ENCODE data around the gene PROK1. TPM values are rescaled to one million over a fixed set of nuclear protein-coding genes. Genes with fewer than 3 reads are reported as not detected.
A peak's percentile ranks its signal among the peaks of the same experiment; 100 is the strongest.

The PROK1 gene
- total and polyA plus RNA-seq, 5 experiments from 2014 or later: not detected

- H3K27me3 Mint-ChIP-seq: peaks cover 0 to 3% (median 0%) of the 10 kb centered on the region in 5 donors
- no peaks in the 10 kb centered on the region for H3K9me3 Mint-ChIP-seq
- POLR2A ChIA-PET: interaction anchor here (1.1 to 1.5 kb wide), 8 partner anchors 122 to 431 kb away, joined by 3 to 9 read pairs (median 5); partner anchors contain the start of gene RBM15
- ATAC-seq (peak; percentile 94 to 98), DNase-seq (peak; percentile 62 to 90 (median 84))
- no peaks in the 10 kb centered on the region for H3K36me3 Mint-ChIP-seq
- no peaks in the 10 kb centered on the region for H3K4me1 Mint-ChIP-seq
- no peak overlapping the region for H3K27ac Mint-ChIP-seq
- H3K4me3 Mint-ChIP-seq: no peak overlapping the region
Observed at GRCh38 chr1:110460253-110461220, 9.6 kb downstream of the PROK1 start.

GRCh38 chr1:110462093-110462492 lies 11.1 kb downstream of the PROK1 start:
- DNase-seq (no peak), ATAC-seq (no peak)
- H3K36me3 Mint-ChIP-seq: no peaks in the 10 kb centered on the region
- H3K4me3 Mint-ChIP-seq: no peak overlapping the region
- no peaks in the 10 kb centered on the region for H3K9me3 Mint-ChIP-seq
- POLR2A ChIA-PET: no interaction called here
- peaks cover 0 to 3% (median 0%) of the 10 kb centered on the region in 5 donors for H3K27me3 Mint-ChIP-seq
- no peaks in the 10 kb centered on the region for H3K4me1 Mint-ChIP-seq
- H3K27ac Mint-ChIP-seq: no peak overlapping the region

DNA sequence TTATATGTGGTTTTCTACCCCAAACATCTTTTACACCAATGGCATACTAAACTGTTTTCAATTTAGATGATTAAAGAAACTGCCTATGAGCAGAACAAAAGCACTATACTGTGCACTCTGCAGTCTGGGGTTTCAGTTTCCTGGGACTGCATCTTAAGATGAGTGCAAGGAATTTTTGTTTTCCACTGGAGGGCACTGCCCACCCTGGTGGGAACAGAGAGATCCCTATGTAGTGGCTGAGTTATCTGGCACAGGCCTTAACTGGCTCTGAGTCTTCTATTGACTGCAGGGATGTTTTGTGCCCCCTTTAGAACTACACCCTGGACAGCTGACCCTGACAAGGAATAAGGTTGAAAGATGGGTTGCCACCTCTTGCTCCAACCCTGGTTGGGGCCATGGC lies 12.0 kb downstream of the PROK1 start:
- ATAC-seq (no peak), DNase-seq (no peak)
- H3K9me3 Mint-ChIP-seq: no peaks in the 10 kb centered on the region
- no peaks in the 10 kb centered on the region for H3K36me3 Mint-ChIP-seq
- H3K4me1 Mint-ChIP-seq: no peaks in the 10 kb centered on the region
- no peak overlapping the region for H3K4me3 Mint-ChIP-seq
- H3K27ac Mint-ChIP-seq: no peak overlapping the region
- POLR2A ChIA-PET: no interaction called here
- peaks cover 0 to 3% (median 0%) of the 10 kb centered on the region in 5 donors for H3K27me3 Mint-ChIP-seq

GRCh38 chr1:110463725-110464124 lies 12.8 kb downstream of the PROK1 start:
- H3K27ac Mint-ChIP-seq: no peak overlapping the region
- no peaks in the 10 kb centered on the region for H3K9me3 Mint-ChIP-seq
- POLR2A ChIA-PET: no interaction called here
- no peaks in the 10 kb centered on the region for H3K4me1 Mint-ChIP-seq
- DNase-seq: no peak
- H3K4me3 Mint-ChIP-seq: no peak overlapping the region
- peaks cover 0 to 3% (median 0%) of the 10 kb centered on the region in 5 donors for H3K27me3 Mint-ChIP-seq
- no peaks in the 10 kb centered on the region for H3K36me3 Mint-ChIP-seq
- ATAC-seq: no peak

DNA sequence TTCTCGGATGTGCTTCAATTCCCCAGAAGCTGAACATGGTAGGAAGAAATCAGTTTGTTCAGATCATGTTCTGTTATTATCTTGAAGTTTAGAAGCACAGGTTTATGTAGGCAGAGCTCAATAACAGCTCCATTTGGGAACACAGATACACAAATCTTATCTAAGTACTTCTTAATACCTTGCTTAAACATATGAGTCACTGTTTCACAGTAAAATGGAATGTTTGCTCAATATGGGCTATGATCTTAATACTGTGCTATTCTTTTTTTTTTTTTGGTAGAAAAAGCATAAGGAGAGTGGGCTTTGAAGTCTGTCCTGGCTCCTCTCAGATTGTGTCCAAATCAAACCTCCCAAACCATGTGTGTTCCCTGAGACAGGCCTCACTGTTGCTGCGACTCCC lies 13.4 kb downstream of the PROK1 start:
- peak overlapping the region in 1 of 10 donors; percentile 54 for H3K27ac Mint-ChIP-seq
- H3K4me3 Mint-ChIP-seq: no peak overlapping the region
- DNase-seq (no peak), ATAC-seq (no peak)
- H3K9me3 Mint-ChIP-seq: no peaks in the 10 kb centered on the region
- POLR2A ChIA-PET: no interaction called here
- peaks cover 0 to 3% (median 0%) of the 10 kb centered on the region in 5 donors for H3K27me3 Mint-ChIP-seq
- H3K4me1 Mint-ChIP-seq: no peaks in the 10 kb centered on the region
- no peaks in the 10 kb centered on the region for H3K36me3 Mint-ChIP-seq

DNA sequence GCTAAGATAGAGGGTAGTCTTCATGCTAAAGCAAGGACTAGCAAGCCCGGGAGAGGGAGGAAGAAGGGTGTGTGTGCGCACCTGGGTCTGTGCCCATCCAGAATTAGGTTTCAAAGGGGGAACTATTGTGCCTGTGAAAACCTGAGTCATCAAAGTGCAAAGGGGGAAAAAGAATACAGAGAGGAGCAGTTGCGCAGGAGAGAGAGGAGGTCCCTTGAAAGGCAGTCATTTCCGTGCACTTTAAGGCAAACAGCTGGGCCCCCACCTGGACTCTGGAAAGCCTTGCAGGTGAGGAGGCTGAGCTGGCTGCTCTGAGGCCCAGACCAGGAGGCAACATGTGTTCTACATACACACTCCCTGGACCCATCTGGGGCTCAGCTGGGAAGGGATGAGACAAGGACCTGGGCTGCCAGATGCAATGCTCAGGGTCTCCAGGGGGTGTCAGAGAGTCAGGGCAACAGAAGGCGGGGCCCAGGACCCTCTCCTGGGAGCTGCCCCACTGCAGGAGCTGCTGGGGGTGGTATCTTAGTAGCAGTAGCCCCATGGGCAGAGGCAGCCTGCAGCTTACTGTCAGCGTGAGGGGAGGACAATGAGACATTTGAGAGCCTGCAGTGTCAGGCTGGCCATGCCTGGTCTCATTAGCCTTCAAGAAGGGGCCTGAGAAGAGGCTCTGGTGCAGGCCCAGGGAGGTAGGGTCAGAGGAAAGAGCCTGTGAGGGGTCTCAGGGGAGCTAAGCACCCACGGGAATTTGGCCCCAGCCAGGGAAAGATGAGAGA lies 14.3 kb downstream of the PROK1 start:
- DNase-seq (no peak), ATAC-seq (no peak)
- peak overlapping the region in 1 of 10 donors; percentile 47 for H3K27ac Mint-ChIP-seq
- H3K27me3 Mint-ChIP-seq: peaks cover 0 to 3% (median 2%) of the 10 kb centered on the region in 5 donors
- no peaks in the 10 kb centered on the region for H3K36me3 Mint-ChIP-seq
- POLR2A ChIA-PET: no interaction called here
- H3K9me3 Mint-ChIP-seq: no peaks in the 10 kb centered on the region
- no peaks in the 10 kb centered on the region for H3K4me1 Mint-ChIP-seq
- no peak overlapping the region for H3K4me3 Mint-ChIP-seq

DNA sequence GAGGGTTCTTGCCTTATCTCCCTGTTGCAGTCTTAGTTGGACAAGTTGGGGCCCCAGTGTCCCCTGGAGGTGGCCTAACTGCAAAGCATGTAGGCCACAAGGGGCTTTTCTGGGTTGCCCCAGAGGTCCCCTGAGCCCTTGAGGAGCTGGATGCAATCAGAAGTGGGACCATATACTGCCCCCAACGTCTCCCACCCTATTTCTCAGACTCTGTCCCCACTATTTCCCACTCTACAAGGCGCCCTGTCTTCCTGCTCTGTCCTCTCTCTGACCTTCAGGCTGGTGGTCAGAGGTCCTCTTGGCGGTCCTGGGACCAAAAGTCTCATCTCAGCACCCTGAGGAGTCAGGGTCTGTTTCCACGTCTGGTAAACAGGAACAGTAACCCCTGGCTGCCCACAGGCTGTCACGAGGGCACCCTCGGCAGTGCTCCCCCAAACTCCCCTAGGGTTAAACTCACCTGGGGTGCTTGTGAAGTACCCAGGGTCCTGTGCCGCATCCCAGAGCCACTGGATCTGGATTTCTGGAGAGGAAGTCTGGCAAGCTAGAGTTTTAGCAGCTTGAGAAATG lies 14.9 kb downstream of the PROK1 start:
- no peaks in the 10 kb centered on the region for H3K4me1 Mint-ChIP-seq
- no peaks in the 10 kb centered on the region for H3K9me3 Mint-ChIP-seq
- H3K27me3 Mint-ChIP-seq: peaks cover 0 to 3% (median 2%) of the 10 kb centered on the region in 5 donors
- DNase-seq (no peak), ATAC-seq (no peak)
- POLR2A ChIA-PET: no interaction called here
- no peak overlapping the region for H3K4me3 Mint-ChIP-seq
- no peaks in the 10 kb centered on the region for H3K36me3 Mint-ChIP-seq
- peak overlapping the region in 1 of 10 donors; percentile 45 for H3K27ac Mint-ChIP-seq

GRCh38 chr1:110466646-110467280 lies 15.8 kb downstream of the PROK1 start:
- POLR2A ChIA-PET: no interaction called here

GRCh38 chr1:110471131-110471530 lies 20.2 kb downstream of the PROK1 start:
- POLR2A ChIA-PET: no interaction called here
- Mint-ChIP-seq H3K36me3 (no peaks in the 10 kb centered on the region), H3K4me3 (no peak overlapping the region), H3K27ac (no peak overlapping the region), H3K9me3 (no peaks in the 10 kb centered on the region), H3K27me3 (peaks cover 2 to 10% (median 4%) of the 10 kb centered on the region in 5 donors), H3K4me1 (no peaks in the 10 kb centered on the region)
- no peak for DNase-seq
- ATAC-seq: no peak

More at GRCh38 chr1:110466646-110467280, 15.8 kb downstream of the PROK1 start:
- DNase-seq: no peak
- H3K4me1 Mint-ChIP-seq: no peaks in the 10 kb centered on the region
- no peak overlapping the region for H3K27ac Mint-ChIP-seq
- H3K27me3 Mint-ChIP-seq: peaks cover 0 to 8% (median 4%) of the 10 kb centered on the region in 5 donors
- no peaks in the 10 kb centered on the region for H3K9me3 Mint-ChIP-seq
- ATAC-seq: no peak
- H3K36me3 Mint-ChIP-seq: no peaks in the 10 kb centered on the region
- H3K4me3 Mint-ChIP-seq: no peak overlapping the region

DNA sequence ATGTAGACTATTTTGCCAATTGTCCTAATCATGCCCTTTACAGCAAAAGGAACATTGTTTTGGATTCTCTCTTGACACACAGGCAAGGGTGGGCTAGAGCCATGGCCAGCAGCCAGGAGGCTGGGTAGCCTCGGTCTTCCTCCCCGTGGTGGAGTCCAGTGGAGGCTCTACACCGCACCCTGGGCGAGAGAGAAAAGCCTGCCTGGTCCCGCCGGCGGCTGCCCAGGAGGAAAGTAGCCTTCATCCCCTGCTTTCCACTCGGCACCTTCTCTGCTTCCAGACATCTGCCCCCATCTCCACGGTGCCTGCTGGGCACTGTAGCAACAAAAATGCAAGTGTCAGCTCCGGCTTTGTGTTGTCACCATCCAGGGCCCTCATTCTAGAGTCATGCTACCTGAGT lies 21.6 kb downstream of the PROK1 start:
- ATAC-seq (no peak), DNase-seq (no peak)
- Mint-ChIP-seq H3K27ac (no peak overlapping the region), H3K27me3 (peaks cover 4 to 10% (median 8%) of the 10 kb centered on the region in 5 donors), H3K4me1 (no peaks in the 10 kb centered on the region), H3K9me3 (no peaks in the 10 kb centered on the region), H3K36me3 (no peaks in the 10 kb centered on the region), H3K4me3 (no peak overlapping the region)
- POLR2A ChIA-PET: no interaction called here

GRCh38 chr1:110474444-110474843 lies 23.5 kb downstream of the PROK1 start:
- no peaks in the 10 kb centered on the region for H3K9me3 Mint-ChIP-seq
- POLR2A ChIA-PET: no interaction called here
- no peak overlapping the region for H3K27ac Mint-ChIP-seq
- H3K4me1 Mint-ChIP-seq: no peaks in the 10 kb centered on the region
- peaks cover 4 to 10% (median 8%) of the 10 kb centered on the region in 5 donors for H3K27me3 Mint-ChIP-seq
- no peak for ATAC-seq
- no peaks in the 10 kb centered on the region for H3K36me3 Mint-ChIP-seq
- DNase-seq: no peak
- no peak overlapping the region for H3K4me3 Mint-ChIP-seq

DNA sequence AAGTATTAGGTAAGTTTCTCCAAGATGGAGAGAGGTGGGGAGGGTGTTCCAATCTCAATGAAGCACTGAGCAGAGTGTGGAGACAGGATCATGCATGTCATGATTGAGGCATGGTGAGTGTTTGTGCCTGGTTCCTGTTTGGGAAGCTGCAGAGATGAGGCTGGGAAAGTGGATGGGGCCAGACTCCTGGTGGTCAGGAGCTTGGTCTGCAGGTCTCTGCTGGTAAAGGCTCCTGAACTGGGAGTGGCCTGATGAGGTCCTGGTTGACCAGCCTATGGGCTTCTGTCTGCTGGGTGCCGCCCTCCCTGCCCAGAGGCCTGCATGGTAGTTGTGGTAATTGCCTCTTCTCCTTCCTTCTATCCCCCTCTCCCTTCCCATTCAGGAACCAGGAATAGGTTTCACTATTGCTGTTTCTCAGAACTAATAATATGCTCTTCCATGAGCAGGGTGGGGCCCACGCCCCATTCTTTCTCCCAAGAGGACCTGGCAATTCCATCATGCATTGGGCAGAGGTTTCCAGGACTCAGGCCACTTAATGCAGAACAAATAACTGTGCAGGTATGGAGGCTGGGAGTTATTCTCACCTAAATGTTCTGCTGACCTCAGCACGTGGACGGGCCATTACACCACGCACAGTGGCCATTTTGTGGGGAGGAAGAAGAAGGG lies 24.5 kb downstream of the PROK1 start:
- DNase-seq (no peak), ATAC-seq (no peak)
- Mint-ChIP-seq H3K27me3 (peaks cover 2 to 13% (median 8%) of the 10 kb centered on the region in 5 donors), H3K27ac (no peak overlapping the region), H3K4me3 (no peak overlapping the region), H3K9me3 (no peaks in the 10 kb centered on the region), H3K4me1 (no peaks in the 10 kb centered on the region), H3K36me3 (no peaks in the 10 kb centered on the region)
- POLR2A ChIA-PET: no interaction called here

Measured in naive thymus-derived CD8-positive, alpha-beta T cell (primary cell).